GM12878 (cell line): ENCODE results near the gene DNAJB4. TPM values are rescaled to one million over a fixed set of nuclear protein-coding genes. Genes with fewer than 3 reads are reported as not detected.

ENCODE experiments used
- CBFB ChIP-seq: IDR thresholded peaks from 2 replicates; pipeline ENCODE4 v1.6.1; 2016; ENCODE audit warnings: antibody characterized with exemption, low read depth
- EP300 ChIP-seq, 2 experiments: fragments of 150-350 bp in 1 of 2; IDR thresholded peaks; 2 replicates each; pipeline ENCODE4 v1.6.1; 2011 to 2012; ENCODE audit warnings: low read depth in 2 of 2, low read length in 2 of 2, borderline replicate concordance in 1 of 2, improper control_type of control experiment in 1 of 2, inconsistent platforms in 1 of 2; ENCODE audit not compliant: control insufficient read depth in 1 of 2
- GATAD2B ChIP-seq: fragments of 450-650 bp; conservative IDR thresholded peaks from 2 replicates; pipeline ENCODE4 v1.6.1; 2017; ENCODE audit warnings: low read depth, mild to moderate bottlenecking, moderate library complexity
- KAT2A ChIP-seq: conservative IDR thresholded peaks from 2 replicates; pipeline ENCODE4 v1.6.1; 2011; ENCODE audit warnings: low read depth, low read length; ENCODE audit not compliant: control insufficient read depth
- MEF2B ChIP-seq: fragments of 450-650 bp; IDR thresholded peaks from 2 replicates; pipeline ENCODE4 v1.6.1; 2018; ENCODE audit warnings: mild to moderate bottlenecking, moderate library complexity; ENCODE audit not compliant: partially characterized antibody, poor library complexity, severe bottlenecking
- MTA2 ChIP-seq: fragments of 450-650 bp; IDR thresholded peaks from 2 replicates; pipeline ENCODE4 v1.6.1; 2016; ENCODE audit warnings: low read depth, mild to moderate bottlenecking, moderate library complexity
- MYB ChIP-seq: fragments of 150-350 bp; IDR thresholded peaks from 2 replicates; pipeline ENCODE4 v1.6.1; 2014; ENCODE audit warnings: mild to moderate bottlenecking, low read depth, low read length, borderline replicate concordance
- NBN ChIP-seq: fragments of 450-650 bp; IDR thresholded peaks from 2 replicates; pipeline ENCODE4 v1.6.1; 2016
- NFYA ChIP-seq: IDR thresholded peaks from 2 replicates; pipeline ENCODE4 v1.6.1; 2011; ENCODE audit warnings: low read depth, mild to moderate bottlenecking, low read length, improper control_type of control experiment, borderline replicate concordance
- POU2F2 ChIP-seq: IDR thresholded peaks from 3 replicates; pipeline ENCODE4 v1.6.1; 2011; ENCODE audit warnings: low read depth, mild to moderate bottlenecking, low read length, borderline replicate concordance
- SMC3 ChIP-seq: IDR thresholded peaks from 2 replicates; pipeline ENCODE4 v1.6.1; 2011; ENCODE audit warnings: low read length, improper control_type of control experiment, borderline replicate concordance
- TAF1 ChIP-seq: IDR thresholded peaks from 2 replicates; pipeline ENCODE4 v1.6.1; 2011; ENCODE audit warnings: mild to moderate bottlenecking, low read depth, low read length, borderline replicate concordance
- TCF7 ChIP-seq: IDR thresholded peaks from 2 replicates; pipeline ENCODE4 v1.6.1; 2014; ENCODE audit warnings: antibody characterized with exemption, borderline replicate concordance
- polyA plus RNA-seq, 11 experiments: library from polyadenylated mRNA; depleted of rRNA in 4 of 11; unstranded in 6 of 11; stranded (reverse) in 5 of 11; fragments of >200 nt; fragmentation: Nextera tagmentation in 4 of 11; fragmentation: Illumina TruSeq in 1 of 11; extraction: Ambion mirVana in 4 of 11; extraction: Trizol in 1 of 11; gene quantifications; 1 replicate in 1 of 11; 2 replicates in 10 of 11; pipeline versions ENCODE4 v1.2.1 to v1.2.3, GENCODE V29; 2011 to 2016; ENCODE audit warnings: inconsistent platforms in 2 of 11, missing spikeins in 2 of 11, low read depth in 1 of 11
- total RNA-seq, 4 experiments: library from RNA; depleted of rRNA in 3 of 4; stranded (reverse); fragments of >200 nt in 3 of 4; fragmentation: Illumina TruSeq in 1 of 4; extraction: Trizol in 1 of 4; gene quantifications; 2 replicates each; pipeline versions ENCODE4 v1.2.1 to v1.2.3, GENCODE V29; 2013 to 2021
- TF ChIP-seq, protein P1 (sequence below): fragments of 450-650 bp; IDR thresholded peaks from 2 replicates; pipeline ENCODE4 v1.6.1; 2017; ENCODE audit warnings: mild to moderate bottlenecking
- TF ChIP-seq, protein P2 (sequence below): fragments of 450-650 bp; formaldehyde crosslinking; IDR thresholded peaks from 2 replicates; pipeline ENCODE4 v1.4.0; 2022; ENCODE audit warnings: mild to moderate bottlenecking, moderate library complexity
- TF ChIP-seq, protein P3 (sequence below): IDR thresholded peaks from 2 replicates; pipeline ENCODE4 v1.6.1; 2012; ENCODE audit warnings: mild to moderate bottlenecking, low read depth, low read length
- TF ChIP-seq, protein P4 (sequence below): fragments of 450-650 bp; IDR thresholded peaks from 2 replicates; pipeline ENCODE4 v1.6.1; 2017; ENCODE audit warnings: mild to moderate bottlenecking, low read depth, inconsistent platforms; ENCODE audit not compliant: poor library complexity, severe bottlenecking

Gene DNAJB4
- total and polyA plus RNA-seq, 10 of the 15 experiments (the other 5 are each of a cell fraction or from before 2014, with no cell fraction given): 3.8 to 10.5 (median 6.6) TPM

DNA sequence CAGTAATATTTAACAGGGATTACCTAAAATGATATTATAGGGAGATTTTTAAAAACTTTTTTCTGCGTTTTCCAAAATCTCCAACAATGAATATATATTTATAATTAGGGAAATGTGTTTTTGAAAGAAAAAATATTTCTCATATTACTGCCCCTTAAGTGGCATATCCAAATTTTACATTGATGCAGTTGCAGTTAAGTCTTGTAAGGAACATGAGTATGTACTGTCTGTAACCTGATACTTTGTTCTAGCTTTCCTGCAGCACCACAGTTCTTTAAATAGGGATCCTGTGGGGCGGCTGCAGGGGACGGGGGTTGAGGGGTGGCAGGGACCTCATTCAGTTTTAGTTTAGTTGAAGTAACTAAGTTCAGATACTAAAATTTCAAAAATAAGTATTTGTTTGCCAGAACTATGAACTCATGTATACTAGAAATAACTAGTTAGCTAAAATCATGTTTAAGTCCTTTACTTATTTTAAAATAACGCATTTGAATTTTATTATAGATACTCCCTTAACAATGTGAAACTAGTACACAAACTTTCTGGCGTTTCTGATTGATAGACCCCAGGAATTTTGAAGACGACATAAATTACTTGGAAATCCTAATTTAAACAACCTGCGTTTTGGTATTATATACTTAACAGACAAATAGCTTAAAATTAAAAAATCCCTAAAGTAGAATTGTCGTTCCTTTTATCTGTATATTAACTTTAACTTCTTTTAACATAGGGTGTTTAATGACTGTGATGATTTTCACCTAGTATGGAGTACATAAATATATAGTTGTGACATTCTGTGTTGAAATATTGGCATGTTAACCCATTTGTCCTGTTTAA, 639 bp upstream of the DNAJB4 start (continued):
- TF ChIP-seq TCF7 (peak; percentile 80; the same call in 1 of the 2 replicates), MYB (peak; percentile 95; the same call in 1 of the 2 replicates), MEF2B (peak; percentile 59), KAT2A (peak; percentile 41; the same call in 1 of the 2 replicates), NBN (peak; percentile 89), MTA2 (peak; percentile 49), SMC3 (no peak), GATAD2B (no peak), CBFB (peak; percentile 100), TAF1 (no peak), EP300 (IDR thresholded peaks at IDR 0.05; ENCODE audit: borderline replicate concordance in 1 of 2, control insufficient read depth in 1 of 2, low read depth in 2 of 2, low read length in 2 of 2) (peak in 1 of 2 experiments; percentile 28; a peak in 1 of 4 replicates), NFYA (no peak), POU2F2 (peak; percentile 96)
- TF ChIP-seq, protein P1, sequence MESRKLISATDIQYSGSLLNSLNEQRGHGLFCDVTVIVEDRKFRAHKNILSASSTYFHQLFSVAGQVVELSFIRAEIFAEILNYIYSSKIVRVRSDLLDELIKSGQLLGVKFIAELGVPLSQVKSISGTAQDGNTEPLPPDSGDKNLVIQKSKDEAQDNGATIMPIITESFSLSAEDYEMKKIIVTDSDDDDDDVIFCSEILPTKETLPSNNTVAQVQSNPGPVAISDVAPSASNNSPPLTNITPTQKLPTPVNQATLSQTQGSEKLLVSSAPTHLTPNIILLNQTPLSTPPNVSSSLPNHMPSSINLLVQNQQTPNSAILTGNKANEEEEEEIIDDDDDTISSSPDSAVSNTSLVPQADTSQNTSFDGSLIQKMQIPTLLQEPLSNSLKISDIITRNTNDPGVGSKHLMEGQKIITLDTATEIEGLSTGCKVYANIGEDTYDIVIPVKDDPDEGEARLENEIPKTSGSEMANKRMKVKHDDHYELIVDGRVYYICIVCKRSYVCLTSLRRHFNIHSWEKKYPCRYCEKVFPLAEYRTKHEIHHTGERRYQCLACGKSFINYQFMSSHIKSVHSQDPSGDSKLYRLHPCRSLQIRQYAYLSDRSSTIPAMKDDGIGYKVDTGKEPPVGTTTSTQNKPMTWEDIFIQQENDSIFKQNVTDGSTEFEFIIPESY: peak; percentile 42; the same call in 1 of the 2 replicates
- TF ChIP-seq, protein P2, sequence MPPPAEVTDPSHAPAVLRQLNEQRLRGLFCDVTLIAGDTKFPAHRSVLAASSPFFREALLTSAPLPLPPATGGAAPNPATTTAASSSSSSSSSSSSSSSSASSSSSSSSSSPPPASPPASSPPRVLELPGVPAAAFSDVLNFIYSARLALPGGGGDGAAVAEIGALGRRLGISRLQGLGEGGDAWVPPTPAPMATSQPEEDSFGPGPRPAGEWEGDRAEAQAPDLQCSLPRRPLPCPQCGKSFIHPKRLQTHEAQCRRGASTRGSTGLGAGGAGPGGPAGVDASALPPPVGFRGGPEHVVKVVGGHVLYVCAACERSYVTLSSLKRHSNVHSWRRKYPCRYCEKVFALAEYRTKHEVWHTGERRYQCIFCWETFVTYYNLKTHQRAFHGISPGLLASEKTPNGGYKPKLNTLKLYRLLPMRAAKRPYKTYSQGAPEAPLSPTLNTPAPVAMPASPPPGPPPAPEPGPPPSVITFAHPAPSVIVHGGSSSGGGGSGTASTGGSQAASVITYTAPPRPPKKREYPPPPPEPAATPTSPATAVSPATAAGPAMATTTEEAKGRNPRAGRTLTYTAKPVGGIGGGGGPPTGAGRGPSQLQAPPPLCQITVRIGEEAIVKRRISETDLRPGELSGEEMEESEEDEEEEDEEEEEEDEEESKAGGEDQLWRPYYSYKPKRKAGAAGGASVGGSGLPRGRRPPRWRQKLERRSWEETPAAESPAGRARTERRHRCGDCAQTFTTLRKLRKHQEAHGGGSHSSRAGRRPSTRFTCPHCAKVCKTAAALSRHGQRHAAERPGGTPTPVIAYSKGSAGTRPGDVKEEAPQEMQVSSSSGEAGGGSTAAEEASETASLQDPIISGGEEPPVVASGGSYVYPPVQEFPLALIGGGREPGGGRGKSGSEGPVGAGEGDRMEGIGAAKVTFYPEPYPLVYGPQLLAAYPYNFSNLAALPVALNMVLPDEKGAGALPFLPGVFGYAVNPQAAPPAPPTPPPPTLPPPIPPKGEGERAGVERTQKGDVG: peak; percentile 100
- TF ChIP-seq, protein P3, sequence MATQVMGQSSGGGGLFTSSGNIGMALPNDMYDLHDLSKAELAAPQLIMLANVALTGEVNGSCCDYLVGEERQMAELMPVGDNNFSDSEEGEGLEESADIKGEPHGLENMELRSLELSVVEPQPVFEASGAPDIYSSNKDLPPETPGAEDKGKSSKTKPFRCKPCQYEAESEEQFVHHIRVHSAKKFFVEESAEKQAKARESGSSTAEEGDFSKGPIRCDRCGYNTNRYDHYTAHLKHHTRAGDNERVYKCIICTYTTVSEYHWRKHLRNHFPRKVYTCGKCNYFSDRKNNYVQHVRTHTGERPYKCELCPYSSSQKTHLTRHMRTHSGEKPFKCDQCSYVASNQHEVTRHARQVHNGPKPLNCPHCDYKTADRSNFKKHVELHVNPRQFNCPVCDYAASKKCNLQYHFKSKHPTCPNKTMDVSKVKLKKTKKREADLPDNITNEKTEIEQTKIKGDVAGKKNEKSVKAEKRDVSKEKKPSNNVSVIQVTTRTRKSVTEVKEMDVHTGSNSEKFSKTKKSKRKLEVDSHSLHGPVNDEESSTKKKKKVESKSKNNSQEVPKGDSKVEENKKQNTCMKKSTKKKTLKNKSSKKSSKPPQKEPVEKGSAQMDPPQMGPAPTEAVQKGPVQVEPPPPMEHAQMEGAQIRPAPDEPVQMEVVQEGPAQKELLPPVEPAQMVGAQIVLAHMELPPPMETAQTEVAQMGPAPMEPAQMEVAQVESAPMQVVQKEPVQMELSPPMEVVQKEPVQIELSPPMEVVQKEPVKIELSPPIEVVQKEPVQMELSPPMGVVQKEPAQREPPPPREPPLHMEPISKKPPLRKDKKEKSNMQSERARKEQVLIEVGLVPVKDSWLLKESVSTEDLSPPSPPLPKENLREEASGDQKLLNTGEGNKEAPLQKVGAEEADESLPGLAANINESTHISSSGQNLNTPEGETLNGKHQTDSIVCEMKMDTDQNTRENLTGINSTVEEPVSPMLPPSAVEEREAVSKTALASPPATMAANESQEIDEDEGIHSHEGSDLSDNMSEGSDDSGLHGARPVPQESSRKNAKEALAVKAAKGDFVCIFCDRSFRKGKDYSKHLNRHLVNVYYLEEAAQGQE: no peak
- TF ChIP-seq, protein P4, sequence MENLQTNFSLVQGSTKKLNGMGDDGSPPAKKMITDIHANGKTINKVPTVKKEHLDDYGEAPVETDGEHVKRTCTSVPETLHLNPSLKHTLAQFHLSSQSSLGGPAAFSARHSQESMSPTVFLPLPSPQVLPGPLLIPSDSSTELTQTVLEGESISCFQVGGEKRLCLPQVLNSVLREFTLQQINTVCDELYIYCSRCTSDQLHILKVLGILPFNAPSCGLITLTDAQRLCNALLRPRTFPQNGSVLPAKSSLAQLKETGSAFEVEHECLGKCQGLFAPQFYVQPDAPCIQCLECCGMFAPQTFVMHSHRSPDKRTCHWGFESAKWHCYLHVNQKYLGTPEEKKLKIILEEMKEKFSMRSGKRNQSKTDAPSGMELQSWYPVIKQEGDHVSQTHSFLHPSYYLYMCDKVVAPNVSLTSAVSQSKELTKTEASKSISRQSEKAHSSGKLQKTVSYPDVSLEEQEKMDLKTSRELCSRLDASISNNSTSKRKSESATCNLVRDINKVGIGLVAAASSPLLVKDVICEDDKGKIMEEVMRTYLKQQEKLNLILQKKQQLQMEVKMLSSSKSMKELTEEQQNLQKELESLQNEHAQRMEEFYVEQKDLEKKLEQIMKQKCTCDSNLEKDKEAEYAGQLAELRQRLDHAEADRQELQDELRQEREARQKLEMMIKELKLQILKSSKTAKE: no peak
